ENCODE measurements around the gene CLK4.

The CLK4 gene

DNA sequence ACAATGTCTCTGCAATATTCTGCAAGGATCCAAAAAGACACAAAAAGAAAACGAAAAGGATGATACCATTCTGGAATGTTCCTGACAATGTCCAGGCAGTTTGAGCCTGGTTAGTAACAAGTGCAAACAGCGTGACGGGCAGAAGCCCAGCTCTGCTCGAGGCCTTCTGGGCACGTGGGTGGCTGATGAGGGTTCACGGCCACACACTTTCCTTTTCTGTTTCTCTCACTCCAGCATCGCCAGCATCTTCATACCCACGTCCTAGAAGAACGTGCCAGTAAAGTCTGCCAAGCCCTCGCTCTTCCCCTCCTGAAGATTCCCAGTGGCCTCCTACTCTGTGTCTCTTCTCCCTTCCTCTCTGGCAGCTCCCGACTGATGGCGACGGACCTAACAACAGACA lies 73.3 kb downstream of the CLK4 start:
- no peak for DNase-seq (ENCODE audit: low spot score)

Measured in iPS-NIHi11 (cell line).